GM18868 (cell line): ENCODE results near the gene KRT78.

Experiments used
- ATAC-seq: cut with Tn5 transposase; IDR thresholded peaks from one replicate; pipeline ENCODE4 v1.9.1; 2021; ENCODE audit warnings: mild to moderate bottlenecking, moderate library complexity; ENCODE audit not compliant: unreplicated experiment

The KRT78 gene

DNA sequence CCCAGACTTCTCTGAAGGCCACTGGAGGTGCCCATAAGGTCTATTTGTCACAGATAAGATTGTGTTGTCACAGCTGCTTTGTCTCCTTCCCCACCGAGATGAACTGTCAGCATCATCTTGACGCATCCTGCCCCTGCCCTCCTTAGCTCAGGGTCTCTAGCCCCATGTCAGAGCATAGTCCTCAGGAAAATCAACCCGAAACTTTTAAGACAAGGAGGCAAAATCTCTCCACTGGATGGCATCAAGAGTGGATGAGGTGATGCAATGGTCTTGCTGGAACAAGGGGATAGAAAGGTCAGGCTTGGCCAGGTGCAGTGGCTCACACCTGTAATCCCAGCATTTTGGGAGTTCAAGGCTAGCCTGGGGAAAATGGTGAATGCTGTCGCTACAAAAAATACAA, 22.8 kb downstream of the KRT78 start:
- ATAC-seq: no peak

DNA sequence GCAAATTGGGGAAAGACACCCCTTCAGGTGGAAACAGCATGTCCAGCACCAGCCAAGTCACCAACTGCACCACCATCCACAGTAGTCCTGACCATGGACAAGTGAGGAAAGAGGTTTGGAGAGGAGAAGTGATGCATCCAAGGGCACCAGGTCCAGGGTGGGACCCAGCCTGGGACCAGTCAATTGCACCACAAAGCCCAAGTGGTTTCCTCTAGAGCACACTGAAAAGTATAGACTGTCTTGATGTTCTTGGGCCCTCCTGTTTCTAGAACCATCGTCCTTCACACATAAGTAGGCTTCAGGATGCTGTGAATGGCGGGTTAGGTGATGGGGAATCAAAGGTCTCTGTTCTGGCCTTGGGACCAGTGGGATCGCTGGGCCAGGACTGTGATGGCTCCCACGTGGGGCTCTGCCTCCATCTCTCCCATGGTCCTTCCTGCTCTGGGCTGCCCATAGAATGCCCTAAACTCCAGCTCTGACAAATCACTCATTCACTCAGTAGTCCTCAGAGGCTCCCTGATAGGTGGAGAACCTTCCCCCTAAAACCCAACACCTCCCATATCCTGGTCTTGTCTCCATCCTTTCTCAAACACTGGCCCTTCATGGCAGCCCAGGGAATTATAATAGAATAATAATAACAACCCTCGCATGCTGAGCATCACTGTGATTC, 23.9 kb downstream of the KRT78 start:
- no peak for ATAC-seq

DNA sequence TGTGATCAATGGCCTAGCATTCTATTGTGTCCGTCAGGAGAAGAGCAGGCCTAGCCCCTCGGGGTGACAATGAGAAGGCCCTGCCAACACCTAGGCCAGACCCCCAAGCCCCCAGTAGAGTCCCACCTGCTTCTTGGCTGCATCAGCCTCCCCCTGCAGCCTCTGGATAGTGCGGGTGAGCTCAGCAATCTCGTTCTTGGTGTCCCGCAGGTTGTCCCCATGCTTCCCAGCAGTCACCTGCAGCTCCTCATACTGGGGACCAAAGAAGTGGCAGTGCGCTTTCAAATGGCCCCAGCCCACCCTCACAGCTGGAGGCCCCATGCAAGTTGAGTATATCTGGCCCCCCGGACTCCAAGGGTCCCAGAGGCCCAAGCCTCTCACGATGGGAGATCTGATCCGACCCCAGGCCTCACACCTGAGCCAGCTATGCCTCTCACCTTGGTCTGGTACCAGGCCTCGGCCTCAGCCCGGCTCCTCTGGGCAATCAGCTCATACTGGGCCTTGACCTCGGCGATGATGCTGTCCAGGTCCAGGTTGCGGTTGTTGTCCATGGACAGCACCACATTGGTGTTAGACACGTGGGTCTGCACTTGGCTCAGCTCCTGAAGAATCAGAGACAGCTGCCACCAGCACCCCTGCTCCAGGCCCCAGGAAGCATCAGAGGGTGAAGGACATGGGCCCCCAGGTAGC, 24.9 kb downstream of the KRT78 start:
- ATAC-seq: no peak

DNA sequence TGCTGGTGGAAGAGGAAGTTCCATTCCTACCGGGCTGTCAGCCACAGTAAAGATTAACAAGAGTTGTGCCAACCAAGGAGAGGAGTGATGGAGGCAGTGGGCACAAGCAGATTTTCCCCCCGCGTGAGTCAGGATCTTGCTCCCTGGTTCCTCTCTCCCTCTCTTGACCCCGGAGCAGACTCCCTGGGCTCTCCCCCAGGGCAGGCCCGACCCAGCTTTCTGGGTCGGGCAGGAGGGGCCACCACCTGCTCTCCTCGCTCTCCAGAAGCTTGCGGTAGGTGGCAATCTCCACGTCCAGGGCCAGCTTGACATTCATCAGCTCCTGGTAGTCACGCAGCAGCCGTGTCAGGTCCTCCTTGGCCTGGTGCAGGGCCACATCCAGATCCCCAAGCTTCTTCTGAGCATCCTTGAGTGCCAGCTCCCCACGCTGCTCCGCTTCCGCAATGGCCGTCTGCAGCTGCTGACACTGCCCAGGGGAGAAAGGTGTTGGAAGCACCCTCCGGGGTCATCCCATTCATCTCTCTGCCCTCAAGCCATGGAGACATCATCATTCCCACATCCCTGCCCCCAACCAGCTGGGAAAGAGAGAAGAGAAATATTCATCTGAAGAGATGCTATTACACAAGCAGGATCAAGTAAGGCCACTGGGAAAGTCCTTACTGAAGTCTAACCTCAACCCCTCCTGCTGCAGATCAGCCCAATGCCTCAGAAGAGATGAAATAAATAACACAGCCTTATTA, 25.9 kb downstream of the KRT78 start:
- no peak for ATAC-seq

DNA sequence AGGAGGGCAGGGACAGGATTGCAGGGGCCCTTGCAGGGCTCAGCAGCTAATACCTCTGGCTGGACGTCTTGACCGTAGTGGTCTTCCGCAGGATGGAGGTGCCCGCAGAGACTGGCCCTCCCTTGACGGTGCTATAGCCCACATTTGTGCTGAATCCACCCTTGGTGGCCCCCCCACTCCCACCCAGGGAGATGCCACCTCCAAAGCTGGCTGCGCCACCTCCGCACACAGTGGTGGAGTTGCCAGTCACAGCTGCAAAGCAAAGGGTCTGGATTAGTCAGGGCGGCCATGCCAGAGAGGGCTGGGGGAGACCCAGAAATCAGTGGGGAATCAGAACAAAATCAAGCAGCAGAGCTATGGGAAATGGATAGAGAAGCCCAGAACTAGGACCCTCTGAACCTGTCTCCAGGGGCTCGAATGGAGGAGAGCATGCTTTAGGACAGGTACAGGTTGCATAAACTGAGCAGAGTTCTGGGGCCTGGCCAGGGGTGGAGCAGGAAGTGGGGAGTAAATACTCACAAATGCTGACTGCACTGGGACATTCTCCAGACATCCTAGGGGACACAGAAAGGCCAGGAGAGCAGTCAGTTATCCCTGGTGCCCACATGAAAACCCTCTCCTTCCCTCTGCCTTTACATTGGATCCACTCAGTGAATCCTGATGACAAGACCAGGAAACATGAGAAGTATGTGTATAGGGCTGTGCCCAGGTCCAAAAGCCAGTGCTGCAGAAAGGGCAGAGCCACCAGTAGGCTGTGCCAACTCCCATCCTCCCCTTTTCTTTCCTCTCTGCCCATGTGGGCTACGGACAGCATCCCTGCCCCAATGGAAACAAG, 26.8 kb downstream of the KRT78 start:
- ATAC-seq: no peak

DNA sequence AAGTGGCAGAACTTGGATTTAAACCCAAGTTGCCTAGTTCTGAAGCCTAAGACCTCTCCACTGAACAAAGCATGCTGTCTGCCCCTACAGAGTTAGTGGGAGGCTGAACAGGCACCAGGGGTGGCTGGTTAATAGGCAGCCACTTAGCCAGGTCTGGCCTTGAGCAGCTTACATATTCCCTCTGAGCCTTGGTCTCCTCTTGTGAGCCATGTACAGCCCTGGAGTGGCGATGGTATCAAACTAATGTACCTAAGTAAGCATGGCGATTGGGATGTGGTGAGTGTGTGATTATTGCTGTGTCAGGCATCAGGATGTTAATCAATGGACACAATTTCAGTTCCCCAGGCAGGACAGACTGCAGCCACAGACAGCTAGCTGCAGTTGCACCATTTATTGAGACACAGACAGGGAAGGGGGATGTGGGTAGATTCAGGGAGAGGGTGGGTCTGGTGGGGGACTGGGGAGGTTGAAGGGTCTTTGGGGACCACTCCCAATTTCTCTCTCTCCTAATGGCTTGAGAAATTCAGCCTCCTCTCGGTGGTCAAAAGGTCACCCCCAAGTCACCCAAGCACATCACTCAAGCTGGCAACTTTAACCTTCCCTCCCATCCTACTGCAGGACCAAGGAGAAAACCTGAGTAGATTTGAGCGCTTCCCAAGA, 27.6 kb downstream of the KRT78 start:
- ATAC-seq: no peak

DNA sequence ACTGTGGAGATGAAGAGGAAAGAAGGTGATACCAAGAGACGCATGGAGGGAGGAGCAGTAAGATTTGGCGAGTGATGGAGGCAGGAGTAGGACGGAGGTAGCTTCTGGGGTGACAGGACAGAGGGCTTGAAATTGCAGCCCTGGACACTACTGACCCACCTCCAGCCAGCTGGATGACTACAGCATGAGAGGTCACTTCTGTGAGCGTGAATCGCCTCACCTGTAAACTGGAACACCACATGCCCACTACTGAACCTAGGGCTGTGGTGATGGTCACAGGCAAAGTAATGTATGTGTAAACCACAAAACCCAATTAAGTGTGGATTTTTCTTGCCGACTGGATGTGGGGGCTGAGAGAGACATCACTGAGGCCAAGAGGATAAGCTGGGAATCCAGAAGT, 28.3 kb downstream of the KRT78 start:
- no peak for ATAC-seq

DNA sequence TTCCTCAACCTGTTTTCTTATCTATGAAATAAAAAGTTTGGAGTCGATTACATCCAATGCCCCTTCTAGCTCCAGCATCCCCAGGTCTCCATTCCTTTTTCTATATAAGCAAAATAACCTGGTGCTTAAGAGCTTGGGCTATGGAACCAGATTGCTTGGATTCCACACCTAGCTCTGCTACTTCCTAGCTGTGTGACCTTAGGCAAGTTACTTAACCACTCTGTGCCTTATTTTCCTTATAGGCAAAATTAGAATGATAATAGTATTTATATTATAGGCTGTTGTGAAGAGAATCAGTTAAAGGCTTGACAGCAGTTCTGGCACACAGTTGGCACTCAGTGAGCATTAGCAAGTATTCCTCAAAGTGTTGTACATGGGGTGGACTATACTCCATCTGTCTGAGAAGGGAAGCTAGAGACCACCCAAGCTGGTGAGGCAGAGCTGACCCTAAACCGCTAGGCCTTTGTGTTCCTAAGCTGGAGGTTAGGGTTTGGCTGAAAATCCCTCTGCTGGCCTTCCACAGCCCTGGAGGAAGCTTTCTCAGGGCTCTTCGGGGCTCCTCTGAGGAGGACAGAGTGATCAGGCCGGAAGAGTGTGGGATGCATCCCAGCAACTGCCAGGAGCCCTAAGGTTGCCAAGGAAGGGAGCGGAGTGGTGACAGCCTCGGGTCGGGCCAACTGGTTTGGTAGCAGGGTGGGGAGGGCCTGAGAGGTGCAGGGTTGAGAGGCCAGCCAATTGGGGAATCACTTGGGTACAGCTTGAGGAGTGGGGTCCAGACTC, 28.9 kb downstream of the KRT78 start:
- no peak for ATAC-seq

DNA sequence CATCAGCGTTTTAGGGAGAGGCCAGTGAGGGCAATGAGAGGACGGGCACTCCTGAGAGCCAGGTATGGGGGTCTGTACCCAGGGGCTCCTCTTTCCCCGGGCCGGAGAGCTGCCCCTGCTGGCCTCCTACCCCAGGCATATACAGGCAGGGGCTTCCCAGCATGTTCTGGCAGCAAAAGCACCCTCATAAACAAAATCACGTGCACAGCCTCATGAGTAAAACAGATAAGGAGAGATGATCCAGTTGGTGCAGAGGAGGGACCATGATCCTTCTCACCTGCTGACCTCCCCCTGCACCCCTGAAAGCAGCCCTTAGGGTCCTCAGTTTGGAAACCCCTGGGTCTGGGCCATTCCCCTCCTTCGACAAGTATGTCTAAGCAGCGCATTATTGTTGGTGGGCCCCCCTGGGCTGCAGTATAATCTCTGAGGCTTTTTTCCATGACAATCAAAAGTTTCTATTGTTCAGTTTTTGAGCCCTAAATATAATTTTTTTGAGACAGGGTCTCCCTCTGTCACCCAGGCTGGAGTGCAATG, 29.8 kb downstream of the KRT78 start:
- ATAC-seq: no peak

DNA sequence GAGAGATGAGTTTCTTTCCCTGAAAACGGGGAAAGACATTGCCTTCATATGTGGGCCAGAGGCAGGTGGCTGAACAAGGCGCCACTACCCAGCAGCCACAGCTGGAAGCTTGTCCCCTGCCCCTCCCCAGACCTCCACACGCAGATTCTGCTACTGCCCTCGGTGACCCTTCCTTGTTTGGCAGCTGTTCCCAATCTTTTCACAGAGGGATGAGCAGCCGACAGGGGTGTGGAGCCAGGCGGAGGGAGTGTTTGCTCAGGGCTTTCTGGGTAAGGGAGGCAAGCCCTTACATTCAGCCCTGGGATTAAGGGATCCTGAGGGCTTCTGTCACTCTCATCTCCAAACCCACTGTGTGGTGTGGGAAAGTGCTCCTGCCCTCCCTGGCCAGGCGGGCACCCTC, 30.4 kb downstream of the KRT78 start:
- ATAC-seq: no peak

DNA sequence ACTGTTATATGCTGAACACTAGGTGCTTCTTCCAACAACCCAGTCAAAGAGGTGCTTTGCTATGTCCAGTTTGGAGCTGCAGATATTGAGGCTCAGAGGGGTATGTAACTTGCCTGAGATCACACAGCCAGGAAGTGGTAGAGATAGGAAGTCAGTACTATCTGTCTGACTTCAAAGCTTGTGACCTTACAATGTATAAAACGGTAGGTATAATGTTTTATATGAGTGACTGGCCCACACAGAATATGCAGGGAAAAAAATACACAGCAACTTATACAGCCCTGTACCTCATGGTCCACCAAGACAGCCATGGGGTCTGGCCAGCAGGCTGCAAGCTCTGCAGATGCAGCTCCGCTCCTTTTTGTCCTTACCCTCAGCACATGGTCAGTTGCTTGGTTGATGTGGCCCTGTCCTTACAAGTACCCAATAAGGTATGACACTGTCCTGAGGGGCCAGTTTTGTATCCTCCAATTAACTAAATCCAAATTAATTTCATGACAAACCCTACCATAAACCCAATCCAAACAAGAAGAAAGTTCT, 31.0 kb downstream of the KRT78 start:
- ATAC-seq: no peak

DNA sequence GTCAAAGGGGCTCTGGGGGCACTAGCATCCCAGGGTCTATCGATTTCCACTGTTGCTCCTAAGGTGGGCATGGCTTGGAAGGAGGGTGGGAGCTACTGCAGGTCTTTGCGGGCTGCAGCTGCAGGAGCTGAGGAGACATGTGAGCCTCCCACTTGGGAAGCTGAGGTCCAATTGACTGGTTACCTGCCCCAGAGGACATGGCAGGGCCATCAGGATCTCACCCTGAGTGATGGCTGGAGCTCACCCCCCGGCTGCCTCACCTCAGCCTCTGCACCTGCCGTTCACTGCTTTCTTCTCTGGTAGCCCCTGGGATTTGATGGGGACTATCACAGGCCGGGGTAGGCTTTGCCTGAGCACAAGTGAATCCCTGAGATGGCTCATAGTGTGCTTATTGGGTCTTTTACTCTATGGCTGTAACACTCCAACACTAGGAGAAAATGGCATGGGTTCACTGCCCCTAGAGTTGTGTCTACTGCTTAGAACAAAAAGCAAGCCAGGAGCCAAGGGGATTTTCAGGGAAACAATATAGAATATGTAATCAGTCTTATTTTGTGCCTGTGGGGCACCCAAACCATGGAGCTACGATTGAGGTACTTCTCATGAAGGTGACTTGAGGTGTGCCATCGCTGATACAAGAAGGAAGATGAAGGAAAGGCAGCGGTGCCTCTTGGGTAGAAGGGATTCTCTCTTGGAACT, 31.6 kb downstream of the KRT78 start:
- no peak for ATAC-seq

DNA sequence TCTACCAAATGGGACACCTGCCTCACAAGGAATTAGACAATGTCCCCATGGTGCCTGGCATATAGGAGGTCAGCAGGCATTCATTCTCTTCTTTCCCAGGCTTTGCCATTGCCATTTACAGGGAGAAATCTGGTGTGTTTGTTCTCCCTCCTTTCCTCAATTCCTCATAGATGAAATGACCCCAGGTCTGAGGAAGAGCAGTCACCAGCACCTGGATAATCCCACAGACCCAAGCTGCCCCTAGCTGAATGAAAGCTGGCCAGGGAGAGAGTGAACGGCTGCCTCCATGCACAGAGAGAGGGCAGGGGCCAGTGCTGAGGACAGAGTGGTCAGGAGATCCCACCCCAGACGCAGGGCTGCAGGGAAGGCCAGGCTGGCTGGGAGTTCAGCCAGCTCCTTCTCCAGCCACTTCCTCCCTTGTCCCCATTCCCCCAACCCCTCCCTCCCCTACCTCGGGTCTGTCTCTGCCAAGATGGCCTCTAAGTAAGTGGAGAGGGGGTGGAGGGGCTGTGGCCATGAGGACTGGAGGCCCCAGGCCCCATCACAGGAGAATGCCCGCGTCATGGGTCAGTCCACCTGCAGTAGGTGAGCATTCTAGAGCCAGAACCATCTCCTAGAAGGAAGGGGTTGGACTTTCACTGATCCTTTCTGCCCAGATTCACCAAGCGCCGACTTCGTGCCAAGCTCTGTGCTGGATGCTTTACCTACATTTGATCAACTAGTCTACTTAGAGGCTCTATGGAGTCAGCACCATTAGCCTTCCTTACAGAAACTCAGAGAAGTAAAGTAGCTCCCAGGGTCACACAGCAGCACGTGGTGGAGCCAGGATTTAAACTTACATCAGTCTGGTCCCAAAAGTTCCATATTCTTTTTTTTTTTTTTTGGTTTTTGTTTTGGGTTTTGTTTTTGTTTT, 32.9 kb downstream of the KRT78 start:
- ATAC-seq: no peak

DNA sequence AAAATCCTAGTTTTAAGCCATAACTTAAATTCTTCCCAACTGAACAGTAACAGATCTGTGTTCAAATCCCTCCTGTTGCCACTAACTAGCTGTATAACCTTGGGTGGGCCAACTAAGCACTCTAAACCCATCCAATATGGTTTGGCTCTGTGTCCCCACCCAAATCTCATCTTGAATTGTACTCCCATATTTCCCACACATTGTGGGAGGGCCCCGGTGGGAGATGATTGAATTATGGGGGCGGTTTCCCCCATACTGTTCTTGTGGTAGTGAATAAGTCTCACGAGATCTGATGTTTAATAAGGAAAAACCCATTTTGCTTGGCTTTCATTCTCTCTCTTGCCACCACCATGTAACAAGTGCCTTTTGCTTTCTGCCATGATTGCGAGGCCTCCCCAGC, 33.6 kb downstream of the KRT78 start:
- ATAC-seq: no peak

DNA sequence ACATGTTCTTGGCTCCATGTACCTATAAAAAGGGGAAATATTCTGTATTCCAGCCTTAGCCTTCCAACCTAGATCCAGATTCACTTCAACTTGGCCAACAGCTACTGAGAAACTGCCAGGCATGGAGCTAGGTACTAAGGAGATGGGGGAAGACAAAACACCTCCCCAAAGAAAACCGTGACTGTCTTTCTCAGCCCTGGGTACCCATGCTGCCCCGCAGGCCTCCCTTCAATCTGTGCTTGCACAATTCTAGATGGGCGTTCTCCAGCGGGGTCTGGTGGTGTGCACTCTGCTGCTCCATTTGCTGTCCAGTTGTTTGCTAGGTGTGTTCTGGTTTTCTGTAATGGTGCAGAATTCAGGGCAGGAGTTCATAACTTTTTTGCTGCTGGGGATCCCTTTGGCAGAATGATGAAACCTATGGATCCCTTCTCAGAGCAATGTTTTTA, 34.1 kb downstream of the KRT78 start:
- ATAC-seq: no peak

DNA sequence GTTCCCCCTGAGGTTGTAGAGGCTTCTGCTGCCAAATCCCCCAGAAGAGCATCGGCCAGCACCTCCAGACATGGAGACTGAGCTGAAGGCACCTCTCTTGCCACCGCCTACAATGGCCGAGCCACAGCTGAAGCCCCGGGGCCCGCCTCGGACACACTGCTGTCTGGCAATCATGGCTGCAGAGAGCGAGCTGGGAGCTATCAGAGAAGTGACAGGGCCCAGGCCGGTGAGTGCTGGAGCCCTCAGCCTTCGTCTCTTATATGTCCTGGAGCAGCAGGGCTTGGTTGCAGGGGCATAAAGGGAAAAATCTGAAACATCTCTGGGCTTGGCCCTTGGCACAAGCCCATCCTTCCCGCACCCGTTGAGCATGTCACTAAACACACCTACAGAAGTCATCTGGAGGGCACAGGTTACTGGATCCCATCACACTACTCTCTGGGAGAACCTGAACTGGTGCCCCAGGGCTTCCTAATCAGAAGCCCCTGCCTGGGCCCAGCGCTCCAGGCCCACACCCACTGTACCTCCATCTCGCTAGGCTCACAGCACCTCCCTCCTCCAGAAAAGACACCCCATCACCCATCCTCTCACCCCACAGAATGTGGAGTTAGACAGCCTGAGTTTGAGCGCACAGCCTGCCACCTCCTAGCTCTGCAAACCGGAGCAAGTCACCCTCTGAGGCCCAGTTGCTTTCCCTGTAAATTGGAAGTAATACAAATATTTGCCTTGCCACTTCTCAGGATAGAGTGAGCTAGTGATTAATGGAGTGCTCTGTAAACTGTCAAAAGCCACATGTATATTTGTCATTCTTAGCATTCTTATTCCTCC, 34.7 kb downstream of the KRT78 start, which contains the start of gene KRT4:
TSS of gene KRT4 (minus strand) at position 232 of the 825 bp plus-strand sequence. CDS start at position 174, 58 bp downstream.
- no peak for ATAC-seq
